ENCODE measurements around the gene RIN3.

DNA sequence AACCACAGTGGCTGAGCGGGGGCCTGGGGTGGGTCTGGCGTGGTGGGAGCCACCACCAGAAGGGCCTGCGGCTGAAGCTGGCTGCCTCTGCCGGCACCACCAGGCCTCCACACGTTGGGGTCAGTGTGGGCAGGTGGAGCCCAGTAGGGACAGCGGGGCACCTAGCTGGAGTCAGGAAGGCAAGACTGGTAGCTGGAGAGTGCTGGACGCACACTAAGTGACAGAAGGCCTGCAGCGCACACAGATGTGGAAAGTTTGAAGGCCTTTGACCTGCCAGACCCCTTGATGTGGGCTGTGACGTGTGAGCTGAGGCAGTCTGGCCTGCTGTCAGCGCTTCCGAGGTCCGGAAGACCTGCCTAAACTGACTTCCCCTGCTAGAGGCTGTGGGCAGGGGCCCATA lies 26.3 kb downstream of the RIN3 start:
- TF ChIP-seq POLR2AphosphoS5 (IDR thresholded peaks at IDR 0.05; ENCODE audit: low read depth, low read length): no peak
- TF ChIP-seq, protein P1, sequence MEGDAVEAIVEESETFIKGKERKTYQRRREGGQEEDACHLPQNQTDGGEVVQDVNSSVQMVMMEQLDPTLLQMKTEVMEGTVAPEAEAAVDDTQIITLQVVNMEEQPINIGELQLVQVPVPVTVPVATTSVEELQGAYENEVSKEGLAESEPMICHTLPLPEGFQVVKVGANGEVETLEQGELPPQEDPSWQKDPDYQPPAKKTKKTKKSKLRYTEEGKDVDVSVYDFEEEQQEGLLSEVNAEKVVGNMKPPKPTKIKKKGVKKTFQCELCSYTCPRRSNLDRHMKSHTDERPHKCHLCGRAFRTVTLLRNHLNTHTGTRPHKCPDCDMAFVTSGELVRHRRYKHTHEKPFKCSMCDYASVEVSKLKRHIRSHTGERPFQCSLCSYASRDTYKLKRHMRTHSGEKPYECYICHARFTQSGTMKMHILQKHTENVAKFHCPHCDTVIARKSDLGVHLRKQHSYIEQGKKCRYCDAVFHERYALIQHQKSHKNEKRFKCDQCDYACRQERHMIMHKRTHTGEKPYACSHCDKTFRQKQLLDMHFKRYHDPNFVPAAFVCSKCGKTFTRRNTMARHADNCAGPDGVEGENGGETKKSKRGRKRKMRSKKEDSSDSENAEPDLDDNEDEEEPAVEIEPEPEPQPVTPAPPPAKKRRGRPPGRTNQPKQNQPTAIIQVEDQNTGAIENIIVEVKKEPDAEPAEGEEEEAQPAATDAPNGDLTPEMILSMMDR (IDR thresholded peaks at IDR 0.05): no peak
- no peak for TF ChIP-seq TCF7L2 (IDR thresholded peaks at IDR 0.05; ENCODE audit: low read depth, low read length)
- TF ChIP-seq, protein P2, sequence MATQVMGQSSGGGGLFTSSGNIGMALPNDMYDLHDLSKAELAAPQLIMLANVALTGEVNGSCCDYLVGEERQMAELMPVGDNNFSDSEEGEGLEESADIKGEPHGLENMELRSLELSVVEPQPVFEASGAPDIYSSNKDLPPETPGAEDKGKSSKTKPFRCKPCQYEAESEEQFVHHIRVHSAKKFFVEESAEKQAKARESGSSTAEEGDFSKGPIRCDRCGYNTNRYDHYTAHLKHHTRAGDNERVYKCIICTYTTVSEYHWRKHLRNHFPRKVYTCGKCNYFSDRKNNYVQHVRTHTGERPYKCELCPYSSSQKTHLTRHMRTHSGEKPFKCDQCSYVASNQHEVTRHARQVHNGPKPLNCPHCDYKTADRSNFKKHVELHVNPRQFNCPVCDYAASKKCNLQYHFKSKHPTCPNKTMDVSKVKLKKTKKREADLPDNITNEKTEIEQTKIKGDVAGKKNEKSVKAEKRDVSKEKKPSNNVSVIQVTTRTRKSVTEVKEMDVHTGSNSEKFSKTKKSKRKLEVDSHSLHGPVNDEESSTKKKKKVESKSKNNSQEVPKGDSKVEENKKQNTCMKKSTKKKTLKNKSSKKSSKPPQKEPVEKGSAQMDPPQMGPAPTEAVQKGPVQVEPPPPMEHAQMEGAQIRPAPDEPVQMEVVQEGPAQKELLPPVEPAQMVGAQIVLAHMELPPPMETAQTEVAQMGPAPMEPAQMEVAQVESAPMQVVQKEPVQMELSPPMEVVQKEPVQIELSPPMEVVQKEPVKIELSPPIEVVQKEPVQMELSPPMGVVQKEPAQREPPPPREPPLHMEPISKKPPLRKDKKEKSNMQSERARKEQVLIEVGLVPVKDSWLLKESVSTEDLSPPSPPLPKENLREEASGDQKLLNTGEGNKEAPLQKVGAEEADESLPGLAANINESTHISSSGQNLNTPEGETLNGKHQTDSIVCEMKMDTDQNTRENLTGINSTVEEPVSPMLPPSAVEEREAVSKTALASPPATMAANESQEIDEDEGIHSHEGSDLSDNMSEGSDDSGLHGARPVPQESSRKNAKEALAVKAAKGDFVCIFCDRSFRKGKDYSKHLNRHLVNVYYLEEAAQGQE (IDR thresholded peaks at IDR 0.05; ENCODE audit: insufficient read depth in 1 of 2, low read depth in 2 of 2, low read length in 1 of 2): no peak
- no peak for TF ChIP-seq SIN3A (IDR thresholded peaks at IDR 0.05; ENCODE audit: borderline replicate concordance, insufficient read depth, low read depth, low read length)

Data from Panc1 (cell line).